IPS-18a (cell line): ENCODE results near the gene R3HCC1L.

Source experiments
- H3K27ac ChIP-seq: one replicate; pipeline ENCODE4 v1.5.1; 2013; ENCODE audit warnings: low read length
- H3K27me3 ChIP-seq: one replicate; pipeline ENCODE4 v1.6.1; 2013; ENCODE audit warnings: mild to moderate bottlenecking, low read length; ENCODE audit not compliant: control insufficient read depth, insufficient read depth
- H3K36me3 ChIP-seq: one replicate; pipeline ENCODE4 v1.6.1; 2013; ENCODE audit warnings: low read depth, low read length; ENCODE audit not compliant: control insufficient read depth
- H3K4me1 ChIP-seq: one replicate; pipeline ENCODE4 v1.6.1; 2013; ENCODE audit warnings: low read depth, low read length; ENCODE audit not compliant: control insufficient read depth
- H3K4me3 ChIP-seq: one replicate; pipeline ENCODE4 v1.5.1; 2013; ENCODE audit warnings: low read length
- H3K9ac ChIP-seq: one replicate; pipeline ENCODE4 v1.6.1; 2013; ENCODE audit warnings: mild to moderate bottlenecking, low read length, moderate library complexity
- H3K9me3 ChIP-seq: one replicate; pipeline ENCODE4 v1.6.1; 2013; ENCODE audit warnings: low read depth, low read length; ENCODE audit not compliant: control insufficient read depth

The R3HCC1L gene

DNA sequence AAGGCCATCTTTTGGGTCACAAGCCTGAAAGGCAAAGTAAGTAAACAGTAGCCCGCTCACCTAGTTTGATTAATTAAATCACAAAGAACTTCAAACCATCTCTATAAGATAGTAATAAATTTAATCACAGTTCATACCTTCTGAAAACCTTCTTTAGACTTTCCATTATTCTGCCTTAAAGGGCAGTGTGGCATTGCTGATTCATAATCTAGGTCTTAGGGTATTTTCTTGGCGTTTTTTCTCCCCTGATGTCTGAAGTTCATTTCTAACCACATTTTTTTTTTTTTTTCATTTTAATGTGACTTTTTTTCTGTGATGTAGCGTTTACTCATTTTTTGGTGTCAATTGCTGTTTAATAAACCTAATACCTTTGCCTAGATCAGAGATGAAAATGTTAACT, 106.1 kb downstream of the R3HCC1L start:
- Histone ChIP-seq H3K36me3 (peaks cover 19% of the 10 kb centered on the region), H3K9ac (no peak overlapping the region), H3K4me1 (no peaks in the 10 kb centered on the region), H3K27ac (no peak overlapping the region), H3K4me3 (no peak overlapping the region), H3K27me3 (no peaks in the 10 kb centered on the region), H3K9me3 (no peaks in the 10 kb centered on the region)

DNA sequence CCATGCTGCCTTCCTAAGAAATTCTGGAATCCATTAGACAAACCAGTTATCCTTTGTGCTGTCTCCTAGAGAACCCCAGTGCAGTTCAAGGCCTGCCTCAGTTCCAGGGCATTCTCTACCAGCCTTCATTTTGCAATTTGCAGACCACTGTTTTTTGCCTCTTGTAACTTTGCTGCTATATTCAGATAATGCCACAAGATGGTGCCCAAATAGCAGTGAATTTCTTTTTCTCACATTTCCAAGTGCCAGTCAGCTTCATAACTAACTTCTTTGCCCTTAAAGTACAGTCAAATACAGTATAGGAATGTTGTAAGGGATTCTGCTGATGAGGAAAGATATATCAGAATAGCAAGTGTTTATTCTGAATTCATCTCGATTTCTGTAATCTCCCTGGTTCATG, 108.4 kb downstream of the R3HCC1L start:
- H3K4me1 ChIP-seq = no peaks in the 10 kb centered on the region
- H3K27me3 ChIP-seq = no peaks in the 10 kb centered on the region
- H3K9me3 ChIP-seq = no peaks in the 10 kb centered on the region
- no peak overlapping the region for H3K27ac ChIP-seq
- H3K4me3 ChIP-seq = no peak overlapping the region
- H3K9ac ChIP-seq = no peak overlapping the region
- H3K36me3 ChIP-seq = peaks cover 10% of the 10 kb centered on the region

- no peaks in the 10 kb centered on the region for H3K9me3 ChIP-seq
- H3K36me3 ChIP-seq = peaks cover 10% of the 10 kb centered on the region
- H3K27me3 ChIP-seq = no peaks in the 10 kb centered on the region
- no peak overlapping the region for H3K4me3 ChIP-seq
- no peaks in the 10 kb centered on the region for H3K4me1 ChIP-seq
- no peak overlapping the region for H3K27ac ChIP-seq
- no peak overlapping the region for H3K9ac ChIP-seq
Observed at GRCh38 chr10:98244141-98244540, 109.7 kb downstream of the R3HCC1L start.

GRCh38 chr10:98244586-98244985, 110.1 kb downstream of the R3HCC1L start:
- H3K9me3 ChIP-seq = no peaks in the 10 kb centered on the region
- no peak overlapping the region for H3K27ac ChIP-seq
- H3K4me1 ChIP-seq = no peaks in the 10 kb centered on the region
- peaks cover 10% of the 10 kb centered on the region for H3K36me3 ChIP-seq
- no peaks in the 10 kb centered on the region for H3K27me3 ChIP-seq
- no peak overlapping the region for H3K9ac ChIP-seq
- H3K4me3 ChIP-seq = no peak overlapping the region

- H3K9me3 ChIP-seq = no peaks in the 10 kb centered on the region
- H3K36me3 ChIP-seq = peaks cover 10% of the 10 kb centered on the region
- peaks cover 2% of the 10 kb centered on the region for H3K4me1 ChIP-seq
- no peak overlapping the region for H3K27ac ChIP-seq
- no peaks in the 10 kb centered on the region for H3K27me3 ChIP-seq
- H3K4me3 ChIP-seq = no peak overlapping the region
- H3K9ac ChIP-seq = no peak overlapping the region
Observed at GRCh38 chr10:98246911-98247805, 112.7 kb downstream of the R3HCC1L start.

DNA sequence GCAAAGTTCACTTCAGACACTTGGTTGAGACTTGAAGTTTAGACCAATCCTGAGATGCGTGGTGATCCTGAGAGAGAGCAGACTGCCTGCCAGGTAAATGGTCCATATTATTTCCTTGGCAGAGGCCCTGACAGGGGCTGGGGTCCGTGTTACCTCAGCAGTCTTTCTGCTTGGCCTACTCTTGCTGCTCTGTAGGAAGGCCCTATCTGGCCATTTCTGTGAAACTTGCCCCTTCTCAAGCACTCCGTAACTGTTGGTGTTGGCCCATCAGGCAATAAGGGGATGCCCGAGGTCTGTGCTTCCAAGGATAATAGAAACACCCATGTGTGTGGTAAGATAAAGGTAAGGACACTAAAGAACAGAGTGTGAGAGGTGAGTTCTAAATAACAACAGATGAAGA, 113.6 kb downstream of the R3HCC1L start:
- Histone ChIP-seq H3K27me3 (no peaks in the 10 kb centered on the region), H3K9me3 (no peaks in the 10 kb centered on the region), H3K27ac (no peak overlapping the region), H3K36me3 (peaks cover 10% of the 10 kb centered on the region), H3K4me3 (no peak overlapping the region), H3K9ac (no peak overlapping the region), H3K4me1 (peaks cover 2% of the 10 kb centered on the region)

- no peaks in the 10 kb centered on the region for H3K27me3 ChIP-seq
- H3K4me1 ChIP-seq = peaks cover 2% of the 10 kb centered on the region
- H3K36me3 ChIP-seq = peaks cover 10% of the 10 kb centered on the region
- H3K4me3 ChIP-seq = no peak overlapping the region
- H3K27ac ChIP-seq = no peak overlapping the region
- no peaks in the 10 kb centered on the region for H3K9me3 ChIP-seq
- no peak overlapping the region for H3K9ac ChIP-seq
Observed at GRCh38 chr10:98249134-98249533, 114.7 kb downstream of the R3HCC1L start.

- Histone ChIP-seq H3K27ac (no peak overlapping the region), H3K36me3 (no peaks in the 10 kb centered on the region), H3K4me1 (peaks cover 2% of the 10 kb centered on the region), H3K27me3 (no peaks in the 10 kb centered on the region), H3K9ac (no peak overlapping the region), H3K4me3 (no peak overlapping the region), H3K9me3 (no peaks in the 10 kb centered on the region)
Observed at GRCh38 chr10:98251399-98251798, 116.9 kb downstream of the R3HCC1L start.

DNA sequence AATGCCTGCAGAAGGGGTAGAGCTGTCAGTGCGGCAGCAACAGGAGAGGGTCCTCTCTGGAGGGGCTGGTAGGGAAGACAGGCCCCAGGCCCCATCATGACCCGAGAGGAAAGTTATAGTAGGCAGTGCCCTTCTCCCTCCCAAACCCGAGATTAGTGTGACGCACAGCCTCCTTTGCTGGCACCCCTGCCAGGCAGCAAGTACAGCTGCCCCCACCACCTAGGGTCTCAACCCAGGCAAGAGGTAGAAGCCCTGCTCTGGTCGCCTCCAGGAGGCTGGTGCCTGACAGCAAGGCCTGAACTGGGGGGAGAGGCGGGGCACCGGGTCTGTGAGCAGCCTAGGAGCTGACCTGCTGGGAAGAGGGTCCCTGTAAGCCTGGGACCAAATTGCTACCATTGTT, 118.0 kb downstream of the R3HCC1L start:
- no peaks in the 10 kb centered on the region for H3K36me3 ChIP-seq
- H3K4me1 ChIP-seq = peaks cover 2% of the 10 kb centered on the region
- H3K27me3 ChIP-seq = no peaks in the 10 kb centered on the region
- H3K4me3 ChIP-seq = no peak overlapping the region
- no peak overlapping the region for H3K9ac ChIP-seq
- no peak overlapping the region for H3K27ac ChIP-seq
- H3K9me3 ChIP-seq = no peaks in the 10 kb centered on the region

DNA sequence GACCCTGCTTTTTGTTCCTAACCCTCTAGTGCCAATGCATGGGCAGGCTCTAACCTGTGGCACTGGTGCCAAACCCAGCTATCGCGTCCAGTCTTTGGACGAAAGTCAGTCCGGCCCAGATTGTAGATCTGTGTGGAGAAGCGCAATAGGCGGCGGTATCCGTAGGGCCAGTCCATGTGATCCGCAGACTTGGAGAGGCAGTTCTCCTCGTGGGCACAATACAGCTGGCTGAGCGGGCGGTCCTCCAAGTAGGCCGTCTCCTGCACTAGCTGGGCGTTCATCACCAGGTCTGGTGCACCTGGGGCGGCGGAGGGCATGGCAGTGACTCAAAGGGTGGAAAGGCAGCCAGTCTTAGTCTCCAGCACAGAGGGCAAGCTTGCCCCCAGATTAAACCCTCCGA, 119.0 kb downstream of the R3HCC1L start:
- H3K27me3 ChIP-seq = no peaks in the 10 kb centered on the region
- H3K4me3 ChIP-seq = no peak overlapping the region
- no peaks in the 10 kb centered on the region for H3K36me3 ChIP-seq
- no peak overlapping the region for H3K9ac ChIP-seq
- H3K4me1 ChIP-seq = peaks cover 2% of the 10 kb centered on the region
- H3K9me3 ChIP-seq = no peaks in the 10 kb centered on the region
- no peak overlapping the region for H3K27ac ChIP-seq

- H3K9me3 ChIP-seq = no peaks in the 10 kb centered on the region
- H3K27ac ChIP-seq = no peak overlapping the region
- no peak overlapping the region for H3K4me3 ChIP-seq
- peaks cover 2% of the 10 kb centered on the region for H3K4me1 ChIP-seq
- H3K9ac ChIP-seq = no peak overlapping the region
- H3K36me3 ChIP-seq = no peaks in the 10 kb centered on the region
- no peaks in the 10 kb centered on the region for H3K27me3 ChIP-seq
Observed at GRCh38 chr10:98254234-98254974, 119.9 kb downstream of the R3HCC1L start.
